CD8-positive, alpha-beta memory T cell (primary cell): ENCODE results near the gene FAM174C. TPM values are rescaled to one million over a fixed set of nuclear protein-coding genes. Genes with fewer than 3 reads are reported as not detected.

Experiments used
- CTCF ChIA-PET: fragments of 350-600 bp; sonication (Branson Sonifier 250); formaldehyde crosslinking; loops from one replicate; lab custom pipeline; 2021; ENCODE audit warnings: antibody characterized with exemption; lab: Charles Lee
- POLR2A ChIA-PET: fragments of 350-600 bp; sonication (Branson Sonifier 250); formaldehyde crosslinking; loops from one replicate; lab custom pipeline; 2021; ENCODE audit warnings: antibody characterized with exemption; lab: Charles Lee
- DNase-seq, 5 donors: peaks; one replicate each; pipeline versions ENCODE4 v3.0.0 to v3.0.0-alpha.2; 2020 to 2022; ENCODE audit warnings: mixed read lengths in 1 of 5
- H3K27ac ChIP-seq: one replicate; pipeline ENCODE4 v1.7.0; 2013; ENCODE audit warnings: low read depth, mild to moderate bottlenecking, low read length, moderate library complexity
- H3K27me3 ChIP-seq: 2 replicates; pipeline ENCODE4 v1.7.0; 2013; ENCODE audit warnings: low read length, mild to moderate bottlenecking; ENCODE audit not compliant: insufficient read depth, poor library complexity, severe bottlenecking
- H3K36me3 ChIP-seq: 2 replicates; pipeline ENCODE4 v1.7.0; 2013; ENCODE audit warnings: mild to moderate bottlenecking, low read length, moderate library complexity; ENCODE audit not compliant: insufficient read depth
- H3K4me1 ChIP-seq: 2 replicates; pipeline ENCODE4 v1.7.0; 2013; ENCODE audit warnings: mild to moderate bottlenecking, low read length, moderate library complexity; ENCODE audit not compliant: insufficient read depth
- H3K4me3 ChIP-seq: 2 replicates; pipeline ENCODE4 v1.7.0; 2013; ENCODE audit warnings: mild to moderate bottlenecking, low read length
- H3K9me3 ChIP-seq: 2 replicates; pipeline ENCODE4 v1.7.0; 2013; ENCODE audit warnings: mild to moderate bottlenecking, low read length
- H3K27ac Mint-ChIP-seq, 8 donors: one replicate each; pipeline ENCODE4 v1.8.0; 2020 to 2021; ENCODE audit warnings: mixed read lengths in 8 of 8, mild to moderate bottlenecking in 6 of 8, inconsistent platforms in 3 of 8, moderate library complexity in 3 of 8
- H3K27me3 Mint-ChIP-seq, 2 donors: one replicate each; pipeline ENCODE4 v1.8.0; 2020 to 2021; ENCODE audit warnings: mixed read lengths in 2 of 2, mild to moderate bottlenecking in 1 of 2, moderate library complexity in 1 of 2
- H3K36me3 Mint-ChIP-seq, 3 donors: one replicate each; pipeline ENCODE4 v1.8.0; 2020 to 2021; ENCODE audit warnings: mixed read lengths in 3 of 3, inconsistent platforms in 1 of 3, mild to moderate bottlenecking in 1 of 3
- H3K4me1 Mint-ChIP-seq, 3 donors: one replicate each; pipeline ENCODE4 v1.8.0; 2020 to 2021; ENCODE audit warnings: mixed read lengths in 3 of 3, inconsistent platforms in 1 of 3, mild to moderate bottlenecking in 1 of 3
- H3K4me3 Mint-ChIP-seq, 7 donors: one replicate each; pipeline ENCODE4 v1.8.0; 2020 to 2021; ENCODE audit warnings: mixed read lengths in 7 of 7, mild to moderate bottlenecking in 6 of 7, moderate library complexity in 4 of 7, inconsistent platforms in 2 of 7
- H3K9me3 Mint-ChIP-seq, 5 donors: one replicate each; pipeline ENCODE4 v1.8.0; 2020 to 2022; ENCODE audit warnings: mixed read lengths in 5 of 5, mild to moderate bottlenecking in 3 of 5, moderate library complexity in 2 of 5, inconsistent platforms in 1 of 5
- polyA plus RNA-seq: library from polyadenylated mRNA; unstranded; fragments of 300-500 nt; fragmentation: Illumina TruSeq; gene quantifications from one replicate; pipeline ENCODE4 v1.2.3, GENCODE V29; 2021
- total RNA-seq, 2 experiments: library from RNA; stranded (reverse); gene quantifications; one replicate each; pipeline ENCODE4 v1.2.3, GENCODE V29; 2021

The FAM174C gene
- total and polyA plus RNA-seq, 3 experiments from 2014 or later, result 100 to 113 (median 113) TPM

GRCh38 chr19:1254081-1254527, 21.2 kb upstream of the FAM174C start:
- Histone ChIP-seq H3K27ac (peak overlapping the region; percentile 31), H3K27me3 (no peaks in the 10 kb centered on the region), H3K4me1 (peaks cover 57% of the 10 kb centered on the region), H3K9me3 (no peaks in the 10 kb centered on the region), H3K36me3 (peaks cover 30% of the 10 kb centered on the region), H3K4me3 (no peak overlapping the region)
- peak overlapping the region in 5 of 7 donors; percentile 29 to 85 (median 65) for H3K4me3 Mint-ChIP-seq
- H3K27me3 Mint-ChIP-seq, result peaks cover 0 to 14% of the 10 kb centered on the region in 2 donors
- H3K4me1 Mint-ChIP-seq, result peaks cover 24 to 51% (median 29%) of the 10 kb centered on the region in 3 donors
- DNase-seq, result no peak
- H3K27ac Mint-ChIP-seq, result peak overlapping the region in 3 of 8 donors; percentile 86 to 99 (median 92)
- H3K36me3 Mint-ChIP-seq, result peaks cover 4 to 61% (median 7%) of the 10 kb centered on the region in 3 donors
- ChIA-PET CTCF (interaction anchor here (1.5 to 7.9 kb wide), 3 partner anchors 10 to 18 kb away, joined by 4 to 99 read pairs (median 38); partner anchors contain the start of gene CIRBP), POLR2A (interaction anchor here (1.6 to 4.8 kb wide), 4 partner anchors 8 to 15 kb away, joined by 8 to 86 read pairs (median 42); partner anchors contain the start of gene CIRBP)
- H3K9me3 Mint-ChIP-seq, result no peaks in the 10 kb centered on the region

- DNase-seq, result no peak
- H3K36me3 Mint-ChIP-seq, result peaks cover 4 to 61% (median 7%) of the 10 kb centered on the region in 3 donors
- ChIA-PET POLR2A (interaction anchor here (1.4 to 4.8 kb wide), 3 partner anchors 11 to 15 kb away, joined by 4 to 86 read pairs (median 56); partner anchors contain the start of gene CIRBP), CTCF (interaction anchor here (5.2 to 7.9 kb wide), 2 partner anchors 10 to 13 kb away, joined by 38 to 99 read pairs; partner anchors contain the start of gene CIRBP)
- Histone ChIP-seq H3K9me3 (no peaks in the 10 kb centered on the region), H3K4me3 (no peak overlapping the region), H3K36me3 (peaks cover 30% of the 10 kb centered on the region), H3K4me1 (peaks cover 62% of the 10 kb centered on the region), H3K27me3 (no peaks in the 10 kb centered on the region), H3K27ac (peak overlapping the region; percentile 31)
- peak overlapping the region; percentile 35 to 99 (median 74) for H3K27ac Mint-ChIP-seq
- peaks cover 0 to 14% of the 10 kb centered on the region in 2 donors for H3K27me3 Mint-ChIP-seq
- H3K9me3 Mint-ChIP-seq, result no peaks in the 10 kb centered on the region
- peaks cover 30 to 56% (median 35%) of the 10 kb centered on the region in 3 donors for H3K4me1 Mint-ChIP-seq
- peak overlapping the region in 6 of 7 donors; percentile 37 to 85 (median 58) for H3K4me3 Mint-ChIP-seq
These were observed 20.7 kb upstream of the FAM174C start for GRCh38 chr19:1254530-1255185.

GRCh38 chr19:1255186-1256161, 19.9 kb upstream of the FAM174C start:
- peaks cover 34 to 63% (median 39%) of the 10 kb centered on the region in 3 donors for H3K4me1 Mint-ChIP-seq
- no peak overlapping the region for H3K27ac ChIP-seq
- peak overlapping the region in 4 of 7 donors; percentile 37 to 70 (median 52) for H3K4me3 Mint-ChIP-seq

GRCh38 chr19:1256646-1257474, 18.5 kb upstream of the FAM174C start:
- Mint-ChIP-seq H3K27ac (peak overlapping the region in 7 of 8 donors; percentile 35 to 99 (median 80)), H3K27me3 (peaks cover 0 to 9% of the 10 kb centered on the region in 2 donors), H3K4me1 (peaks cover 41 to 71% (median 42%) of the 10 kb centered on the region in 3 donors), H3K9me3 (no peaks in the 10 kb centered on the region), H3K36me3 (peaks cover 4 to 56% (median 7%) of the 10 kb centered on the region in 3 donors), H3K4me3 (peak overlapping the region in 6 of 7 donors; percentile 43 to 91 (median 60))
- H3K9me3 ChIP-seq, result no peaks in the 10 kb centered on the region
- ChIA-PET POLR2A (interaction anchor here (1.4 to 4.8 kb wide), 3 partner anchors 9 to 12 kb away, joined by 3 to 56 read pairs (median 41); partner anchors contain the start of gene CIRBP), CTCF (interaction anchor here (5.2 to 7.9 kb wide), 2 partner anchors 11 to 13 kb away, joined by 38 to 99 read pairs; partner anchors contain the start of gene CIRBP)
- H3K4me3 ChIP-seq, result no peak overlapping the region
- H3K4me1 ChIP-seq, result peaks cover 79% of the 10 kb centered on the region
- no peak overlapping the region for H3K27ac ChIP-seq
- DNase-seq, result no peak
- H3K27me3 ChIP-seq, result no peaks in the 10 kb centered on the region
- H3K36me3 ChIP-seq, result peaks cover 30% of the 10 kb centered on the region

More at GRCh38 chr19:1255186-1256161, 19.9 kb upstream of the FAM174C start:
- Histone ChIP-seq H3K36me3 (peaks cover 30% of the 10 kb centered on the region), H3K9me3 (no peaks in the 10 kb centered on the region), H3K4me3 (no peak overlapping the region), H3K27me3 (no peaks in the 10 kb centered on the region), H3K4me1 (peaks cover 70% of the 10 kb centered on the region)
- ChIA-PET POLR2A (interaction anchor here (0.7 to 4.8 kb wide), 4 partner anchors 10 to 24 kb away, joined by 3 to 56 read pairs (median 6); no protein-coding TSS in a partner anchor), CTCF (interaction anchor here (5.2 to 7.9 kb wide), 2 partner anchors 11 to 12 kb away, joined by 38 to 99 read pairs; partner anchors contain the start of gene CIRBP)
- peaks cover 4 to 60% (median 7%) of the 10 kb centered on the region in 3 donors for H3K36me3 Mint-ChIP-seq
- no peaks in the 10 kb centered on the region for H3K9me3 Mint-ChIP-seq
- peak overlapping the region in 6 of 8 donors; percentile 36 to 99 (median 74) for H3K27ac Mint-ChIP-seq
- DNase-seq, result no peak
- peaks cover 0 to 12% of the 10 kb centered on the region in 2 donors for H3K27me3 Mint-ChIP-seq

GRCh38 chr19:1257475-1258162, 17.7 kb upstream of the FAM174C start:
- Mint-ChIP-seq H3K36me3 (peaks cover 4 to 52% (median 7%) of the 10 kb centered on the region in 3 donors), H3K9me3 (no peaks in the 10 kb centered on the region)
- CTCF ChIA-PET, result interaction anchor here (5.2 to 7.9 kb wide), 2 partner anchors 10 to 13 kb away, joined by 38 to 99 read pairs; partner anchors contain the start of gene CIRBP

GRCh38 chr19:1258163-1258492, 17.2 kb upstream of the FAM174C start:
- Mint-ChIP-seq H3K9me3 (no peaks in the 10 kb centered on the region), H3K4me1 (peaks cover 46 to 81% (median 48%) of the 10 kb centered on the region in 3 donors), H3K4me3 (peak overlapping the region; percentile 57 to 91 (median 85)), H3K36me3 (peaks cover 4 to 52% (median 7%) of the 10 kb centered on the region in 3 donors), H3K27ac (peak overlapping the region; percentile 68 to 100 (median 98)), H3K27me3 (peaks cover 0 to 9% of the 10 kb centered on the region in 2 donors)
- H3K4me3 ChIP-seq, result no peak overlapping the region
- peaks cover 89% of the 10 kb centered on the region for H3K4me1 ChIP-seq
- no peaks in the 10 kb centered on the region for H3K9me3 ChIP-seq
- no peaks in the 10 kb centered on the region for H3K27me3 ChIP-seq
- POLR2A ChIA-PET, result interaction anchor here (0.6 to 4.1 kb wide), 5 partner anchors 11 to 229 kb away, joined by 4 to 41 read pairs (median 5); partner anchors contain the start of gene CIRBP
- H3K36me3 ChIP-seq, result peaks cover 30% of the 10 kb centered on the region
- DNase-seq, result no peak
- CTCF ChIA-PET, result interaction anchor here (1.8 to 7.9 kb wide), 2 partner anchors 9 to 14 kb away, joined by 18 to 99 read pairs; partner anchors contain the start of gene CIRBP
- no peak overlapping the region for H3K27ac ChIP-seq

More at GRCh38 chr19:1257475-1258162, 17.7 kb upstream of the FAM174C start:
- H3K27me3 Mint-ChIP-seq, result peaks cover 0 to 9% of the 10 kb centered on the region in 2 donors
- Histone ChIP-seq H3K9me3 (no peaks in the 10 kb centered on the region), H3K4me3 (no peak overlapping the region), H3K4me1 (peaks cover 86% of the 10 kb centered on the region), H3K27me3 (no peaks in the 10 kb centered on the region), H3K36me3 (peaks cover 30% of the 10 kb centered on the region), H3K27ac (no peak overlapping the region)
- peak overlapping the region; percentile 45 to 91 (median 67) for H3K4me3 Mint-ChIP-seq
- no peak for DNase-seq
- peaks cover 43 to 76% (median 45%) of the 10 kb centered on the region in 3 donors for H3K4me1 Mint-ChIP-seq
- H3K27ac Mint-ChIP-seq, result peak overlapping the region; percentile 50 to 100 (median 98)
- POLR2A ChIA-PET, result interaction anchor here (4.1 kb wide), 1 partner anchor 12 kb away, joined by 41 read pairs; the partner anchor contains the start of gene CIRBP
